B cell (primary cell): ENCODE results near the gene TUBA3C. TPM values are rescaled to one million over a fixed set of nuclear protein-coding genes. Genes with fewer than 3 reads are reported as not detected.

ENCODE experiments used
- ATAC-seq: fragments of 200-7000 bp; cut with Tn5 transposase; one replicate; pipeline ENCODE4 v1.10.0; 2021; ENCODE audit warnings: low read depth, mild to moderate bottlenecking, moderate number of reproducible peaks, moderate library complexity
- CTCF ChIA-PET: fragments of 350-600 bp; sonication (Branson Sonifier 250); formaldehyde crosslinking; loops from one replicate; lab custom pipeline; 2021; ENCODE audit warnings: antibody characterized with exemption, inconsistent platforms; lab: Charles Lee
- POLR2A ChIA-PET: fragments of 350-600 bp; sonication (Branson Sonifier 250); formaldehyde crosslinking; loops from one replicate; lab custom pipeline; 2021; ENCODE audit warnings: antibody characterized with exemption; lab: Charles Lee
- DNase-seq: peaks from one replicate; pipeline ENCODE4 v3.0.0; 2013
- H2AFZ ChIP-seq: 2 replicates; pipeline ENCODE4 v1.6.1; 2012; ENCODE audit warnings: mild to moderate bottlenecking, low read depth, low read length; ENCODE audit not compliant: insufficient read depth, poor library complexity, severe bottlenecking
- H3K27ac ChIP-seq, 2 donors: 1 replicate in 1 of 2; 2 replicates in 1 of 2; pipeline ENCODE4 v1.5.1; 2012 to 2013; ENCODE audit warnings: low read length in 2 of 2, mild to moderate bottlenecking in 2 of 2, moderate library complexity in 1 of 2
- H3K27me3 ChIP-seq, 4 experiments: fragments of 200-600 bp in 1 of 4; sonication (generic) in 1 of 4; replicated peaks in 1 of 4; 1 replicate in 2 of 4; 2 replicates in 2 of 4; pipeline versions ENCODE4 v1.6.1 to v1.7.0; 2013 to 2016; ENCODE audit warnings: low read length in 3 of 4, mild to moderate bottlenecking in 2 of 4, mixed read lengths in 1 of 4, moderate library complexity in 1 of 4; ENCODE audit not compliant: insufficient read depth in 4 of 4, control insufficient read depth in 3 of 4; ENCODE audit errors: control extremely low read depth in 1 of 4
- H3K36me3 ChIP-seq, 2 experiments: replicated peaks in 1 of 2; 1 replicate in 1 of 2; 2 replicates in 1 of 2; pipeline versions ENCODE4 v1.6.1 to v1.7.1; 2013; ENCODE audit warnings: low read length in 1 of 2; ENCODE audit not compliant: insufficient read depth in 2 of 2, control insufficient read depth in 1 of 2; ENCODE audit errors: control extremely low read depth in 1 of 2, extremely low read depth in 1 of 2
- H3K4me1 ChIP-seq, 2 donors: fragments of 200-600 bp in 1 of 2; sonication (generic) in 1 of 2; 1 replicate in 1 of 2; 2 replicates in 1 of 2; pipeline versions ENCODE4 v1.5.1 to v1.6.1; 2013 to 2017; ENCODE audit warnings: low read length in 2 of 2; ENCODE audit not compliant: control insufficient read depth in 2 of 2, insufficient read depth in 2 of 2
- H3K4me2 ChIP-seq: replicated peaks from 2 replicates; pipeline ENCODE3; 2012; ENCODE audit warnings: mild to moderate bottlenecking, low read depth, low read length; ENCODE audit not compliant: poor library complexity, severe bottlenecking
- H3K4me3 ChIP-seq, 5 experiments: fragments of 200-600 bp in 1 of 5; sonication (generic) in 1 of 5; 1 replicate in 3 of 5; 2 replicates in 2 of 5; pipeline versions ENCODE4 v1.5.1 to v1.7.0; 2011 to 2016; ENCODE audit warnings: low read length in 4 of 5, mild to moderate bottlenecking in 4 of 5, low read depth in 2 of 5, control low read depth in 1 of 5, moderate library complexity in 1 of 5; ENCODE audit not compliant: insufficient read depth in 1 of 5; ENCODE audit errors: control extremely low read depth in 1 of 5, extremely low read depth in 1 of 5
- H3K79me2 ChIP-seq: fragments of 200-600 bp; sonication (generic); one replicate; pipeline ENCODE4 v1.6.0; 2016; ENCODE audit warnings: low read length; ENCODE audit not compliant: control insufficient read depth, insufficient read depth
- H3K9ac ChIP-seq: fragments of 200-600 bp; sonication (generic); 2 replicates; pipeline ENCODE4 v1.6.1; 2017; ENCODE audit warnings: mild to moderate bottlenecking, low read length, moderate library complexity
- H3K9me3 ChIP-seq, 3 donors: one replicate each; pipeline versions ENCODE4 v1.6.1 to v1.7.1; 2013; ENCODE audit warnings: low read length in 2 of 3; ENCODE audit not compliant: control insufficient read depth in 2 of 3, insufficient read depth in 1 of 3; ENCODE audit errors: control extremely low read depth in 1 of 3
- H4K20me1 ChIP-seq: 2 replicates; pipeline ENCODE4 v1.6.0; 2012; ENCODE audit warnings: mild to moderate bottlenecking, low read length; ENCODE audit not compliant: insufficient read depth, control insufficient read depth, poor library complexity, severe bottlenecking
- H3K27ac Mint-ChIP-seq: one replicate; pipeline ENCODE4 v1.8.0; 2021; ENCODE audit warnings: mixed read lengths
- H3K27me3 Mint-ChIP-seq: one replicate; pipeline ENCODE4 v1.8.0; 2021; ENCODE audit warnings: mixed read lengths
- H3K4me1 Mint-ChIP-seq: one replicate; pipeline ENCODE4 v1.8.0; 2021; ENCODE audit warnings: mixed read lengths
- H3K4me3 Mint-ChIP-seq: one replicate; pipeline ENCODE4 v1.8.0; 2021; ENCODE audit warnings: mixed read lengths
- H3K9me3 Mint-ChIP-seq: one replicate; pipeline ENCODE4 v1.8.0; 2022; ENCODE audit warnings: mixed read lengths; ENCODE audit not compliant: insufficient read depth
- EZH2 ChIP-seq: IDR thresholded peaks from 2 replicates; pipeline ENCODE4 v1.6.1; 2012; ENCODE audit warnings: borderline replicate concordance, low read depth, mild to moderate bottlenecking, moderate library complexity, low read length; ENCODE audit not compliant: insufficient read depth, poor library complexity, severe bottlenecking
- WGBS: methylation state at CpG from one replicate; pipeline ENCODE4 v1.1.5; 2013; ENCODE audit warnings: missing lambda C conversion rate; ENCODE audit not compliant: insufficient coverage; 5-methylcytosine and 5-hydroxymethylcytosine counted together
- intact Hi-C: fragments of 100-400 bp; cut with micrococcal nuclease; formaldehyde crosslinking; loops from one replicate; pipeline ENCODE4 v1.10.0; 2022
- polyA plus RNA-seq: library from polyadenylated mRNA; depleted of rRNA; stranded (reverse); fragments of >200 nt; gene quantifications from 2 replicates; pipeline ENCODE4 v1.2.3, GENCODE V29; 2012
- total RNA-seq, 2 donors: library from RNA; stranded (reverse); fragments of 120-200 nt in 1 of 2; gene quantifications; 1 replicate in 1 of 2; 2 replicates in 1 of 2; pipeline versions ENCODE4 v1.2.3 to v1.2.4, GENCODE V29; 2013 to 2022
- TF ChIP-seq, protein P1 (sequence below): fragments of 200-600 bp; IDR thresholded peaks from one replicate; pipeline ENCODE4 v1.8.0; 2022; ENCODE audit warnings: antibody characterized with exemption, mild to moderate bottlenecking

Gene TUBA3C
- total and polyA plus RNA-seq, 2 donors (not counting 1 experiment from before 2014, with no cell fraction given): not detected

DNA sequence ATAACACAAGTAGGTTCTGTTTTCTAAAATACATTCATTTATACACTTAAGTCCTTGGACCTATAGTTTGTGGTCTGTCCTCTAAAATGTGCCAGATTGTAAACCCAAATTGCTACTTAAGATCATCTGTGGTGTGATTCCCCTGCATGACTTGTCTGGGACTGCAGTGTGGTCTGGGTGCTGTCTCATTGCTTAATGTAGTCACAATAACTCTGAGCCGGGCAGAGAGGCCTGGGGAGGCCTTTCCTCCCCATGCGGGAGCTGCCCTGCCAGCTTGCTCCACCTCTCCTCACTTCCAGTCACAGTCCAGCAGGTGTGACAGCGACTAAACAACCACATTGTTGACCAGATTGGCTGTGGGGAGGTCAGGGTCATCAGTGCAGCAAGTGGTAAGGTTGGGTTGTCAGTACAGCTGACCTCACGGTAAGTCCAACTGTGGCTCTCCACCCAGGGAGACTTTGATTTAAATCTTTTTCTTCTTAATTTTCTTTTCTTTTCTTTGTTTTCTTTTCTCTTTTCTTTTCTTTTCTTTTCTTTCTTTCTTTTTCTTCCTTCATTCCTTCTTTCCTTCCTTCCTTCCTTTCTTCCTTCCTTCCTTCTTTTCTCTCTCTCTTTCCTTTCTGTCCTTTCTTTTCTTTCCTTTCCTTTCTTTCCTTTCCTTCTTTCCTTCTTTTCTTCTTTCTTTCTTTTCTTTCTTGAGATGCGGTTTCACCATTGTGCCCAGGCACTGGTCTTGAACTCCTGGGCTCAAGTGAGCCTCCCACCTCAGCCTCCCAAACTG lies 4.4 kb upstream of the TUBA3C start:
- H2AFZ ChIP-seq: no peak overlapping the region
- Mint-ChIP-seq H3K9me3 (peaks cover 7% of the 10 kb centered on the region), H3K27ac (no peak overlapping the region), H3K4me1 (no peaks in the 10 kb centered on the region), H3K27me3 (no peaks in the 10 kb centered on the region), H3K4me3 (no peak overlapping the region)
- no peaks in the 10 kb centered on the region for H3K4me1 ChIP-seq
- DNase-seq (no peak), ATAC-seq (no peak)
- ChIA-PET CTCF (no interaction called here), POLR2A (no interaction called here)
- H3K9me3 ChIP-seq: peaks cover 0 to 20% (median 0%) of the 10 kb centered on the region in 3 donors
- H3K36me3 ChIP-seq: no peaks in the 10 kb centered on the region
- no peaks in the 10 kb centered on the region for H4K20me1 ChIP-seq
- H3K27ac ChIP-seq: no peak overlapping the region
- no peak overlapping the region for H3K9ac ChIP-seq
- no peak overlapping the region for H3K4me2 ChIP-seq
- H3K27me3 ChIP-seq: no peaks in the 10 kb centered on the region
- no peak overlapping the region for H3K4me3 ChIP-seq
- no peaks in the 10 kb centered on the region for H3K79me2 ChIP-seq
- TF ChIP-seq, protein P1, sequence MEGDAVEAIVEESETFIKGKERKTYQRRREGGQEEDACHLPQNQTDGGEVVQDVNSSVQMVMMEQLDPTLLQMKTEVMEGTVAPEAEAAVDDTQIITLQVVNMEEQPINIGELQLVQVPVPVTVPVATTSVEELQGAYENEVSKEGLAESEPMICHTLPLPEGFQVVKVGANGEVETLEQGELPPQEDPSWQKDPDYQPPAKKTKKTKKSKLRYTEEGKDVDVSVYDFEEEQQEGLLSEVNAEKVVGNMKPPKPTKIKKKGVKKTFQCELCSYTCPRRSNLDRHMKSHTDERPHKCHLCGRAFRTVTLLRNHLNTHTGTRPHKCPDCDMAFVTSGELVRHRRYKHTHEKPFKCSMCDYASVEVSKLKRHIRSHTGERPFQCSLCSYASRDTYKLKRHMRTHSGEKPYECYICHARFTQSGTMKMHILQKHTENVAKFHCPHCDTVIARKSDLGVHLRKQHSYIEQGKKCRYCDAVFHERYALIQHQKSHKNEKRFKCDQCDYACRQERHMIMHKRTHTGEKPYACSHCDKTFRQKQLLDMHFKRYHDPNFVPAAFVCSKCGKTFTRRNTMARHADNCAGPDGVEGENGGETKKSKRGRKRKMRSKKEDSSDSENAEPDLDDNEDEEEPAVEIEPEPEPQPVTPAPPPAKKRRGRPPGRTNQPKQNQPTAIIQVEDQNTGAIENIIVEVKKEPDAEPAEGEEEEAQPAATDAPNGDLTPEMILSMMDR: no peak
- no peak for TF ChIP-seq EZH2
- WGBS: 83% methylated on average over 5 of the region's 5 CpGs
- intact Hi-C loops: no loop called here

DNA sequence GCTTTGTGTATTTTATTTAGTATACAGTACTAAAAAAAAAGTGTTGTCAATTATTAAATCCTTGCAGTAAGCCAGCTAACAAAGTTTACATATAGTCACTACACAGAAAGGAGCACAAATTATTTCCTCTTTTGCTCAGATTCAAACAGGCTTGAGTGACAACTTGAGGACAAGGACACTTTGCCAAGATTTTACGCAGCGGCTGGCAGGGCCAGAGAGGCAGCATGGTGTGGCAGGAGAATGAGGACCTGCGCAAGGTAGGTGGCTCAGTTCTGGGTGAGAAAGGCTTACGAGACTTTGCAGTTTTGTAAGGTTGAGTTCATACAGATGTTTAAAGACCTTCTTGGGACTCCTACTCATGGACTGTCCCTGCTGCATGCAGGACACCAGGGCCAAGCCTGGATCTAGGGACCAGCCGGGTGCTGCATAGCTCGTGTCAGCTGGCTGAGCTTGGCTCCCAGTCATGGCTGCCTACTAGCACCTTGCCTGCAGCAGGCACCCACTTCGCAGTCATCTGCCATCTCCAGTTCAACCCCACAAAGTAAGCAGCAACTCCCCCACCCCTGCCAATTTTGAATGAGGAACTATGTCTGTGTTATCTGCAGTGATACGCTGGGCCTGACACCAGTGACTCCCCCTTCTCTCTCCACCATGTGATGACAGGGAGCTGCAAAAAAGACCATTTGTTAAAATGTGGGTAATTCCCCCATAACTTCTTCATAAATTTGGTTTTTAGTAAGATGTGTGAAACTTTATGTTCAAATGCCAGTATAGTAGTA lies 3.7 kb upstream of the TUBA3C start:
- no peaks in the 10 kb centered on the region for H3K27me3 Mint-ChIP-seq
- no peak overlapping the region for H3K4me3 ChIP-seq
- TF ChIP-seq, protein P1: no peak
- no peak for TF ChIP-seq EZH2
- H2AFZ ChIP-seq: no peak overlapping the region
- no peak overlapping the region for H3K27ac ChIP-seq
- ChIA-PET CTCF (no interaction called here), POLR2A (no interaction called here)
- DNase-seq (no peak), ATAC-seq (no peak)
- H4K20me1 ChIP-seq: no peaks in the 10 kb centered on the region
- no peaks in the 10 kb centered on the region for H3K27me3 ChIP-seq
- H3K4me1 Mint-ChIP-seq: no peaks in the 10 kb centered on the region
- no peak overlapping the region for H3K4me3 Mint-ChIP-seq
- H3K9me3 ChIP-seq: peaks cover 0 to 26% (median 0%) of the 10 kb centered on the region in 3 donors
- no peaks in the 10 kb centered on the region for H3K4me1 ChIP-seq
- H3K9me3 Mint-ChIP-seq: peaks cover 7% of the 10 kb centered on the region
- H3K4me2 ChIP-seq: no peak overlapping the region
- H3K36me3 ChIP-seq: no peaks in the 10 kb centered on the region
- no peak overlapping the region for H3K27ac Mint-ChIP-seq
- intact Hi-C loops: no loop called here
- H3K9ac ChIP-seq: no peak overlapping the region
- 93% methylated on average over 6 of the region's 8 CpGs for WGBS
- no peaks in the 10 kb centered on the region for H3K79me2 ChIP-seq
